HCT116 (cell line): Measurements from ENCODE around the gene KMT2E. TPM values are rescaled to one million over a fixed set of nuclear protein-coding genes. Genes with fewer than 3 reads are reported as not detected.

Experiments used
- ATAC-seq: fragments of 200-7000 bp; cut with Tn5 transposase; 2 replicates; pipeline ENCODE4 v1.9.1; 2020; ENCODE audit warnings: mild to moderate bottlenecking, moderate library complexity
- BruUV-seq: library from RNA; stranded (reverse); fragments of 400-500 nt; replicated peaks from 2 replicates; lab custom pipeline; 2021; lab: Mats Ljungman, UMichigan
- CTCF ChIA-PET: fragments of 300-600 bp; sonication (Branson Sonifier 250); formaldehyde crosslinking; loops from one replicate; lab custom pipeline; 2021; ENCODE audit warnings: antibody characterized with exemption; lab: Charles Lee
- POLR2A ChIA-PET: fragments of 300-600, 350-600 bp; sonication (Branson Sonifier 250); formaldehyde crosslinking; loops from one replicate; lab custom pipeline; 2021; ENCODE audit warnings: antibody characterized with exemption; lab: Charles Lee
- RAD21 ChIA-PET, 2 experiments: fragments of 300-600 bp; sonication (Branson Sonifier 250); formaldehyde crosslinking; loops; one replicate each; lab custom pipeline; 2023; ENCODE audit warnings: low total read pairs in 2 of 2; ENCODE audit not compliant: uncharacterized antibody in 2 of 2, unreplicated experiment in 2 of 2, low non-redundant PET in 1 of 2; lab: Charles Lee
- DNase-seq: peaks from one replicate; pipeline ENCODE4 v3.0.0-alpha.2; 2010; ENCODE audit warnings: low read depth, low spot score
- H2AFZ ChIP-seq: fragments of 200-600 bp; shearing (Covaris generic), sonication (generic); 2 replicates; pipeline ENCODE4 v1.6.1; 2017; ENCODE audit warnings: low read depth, mixed run types, mixed read lengths, antibody characterized with exemption, low read length; ENCODE audit not compliant: poor library complexity, severe bottlenecking
- H3K27ac ChIP-seq: 2 replicates; pipeline ENCODE4 v1.5.1; 2012; ENCODE audit warnings: low read depth, low read length
- H3K27me3 ChIP-seq: fragments of 200-600 bp; sonication (generic); 2 replicates; pipeline ENCODE4 v1.6.1; 2016; ENCODE audit warnings: mixed run types, low read length, mixed read lengths; ENCODE audit not compliant: insufficient read depth
- H3K36me3 ChIP-seq, 2 experiments: fragments of 200-500 bp in 1 of 2; fragments of 200-600 bp in 1 of 2; sonication (Bioruptor generic) in 1 of 2; sonication (generic) in 1 of 2; 2 replicates each; pipeline versions ENCODE4 v1.5.1 to v1.6.1; 2014 to 2016; ENCODE audit warnings: low read length in 2 of 2, inconsistent platforms in 1 of 2, mixed read lengths in 1 of 2, mixed run types in 1 of 2; ENCODE audit not compliant: insufficient read depth in 2 of 2, control insufficient read depth in 1 of 2
- H3K4me1 ChIP-seq, 2 experiments: fragments of 200-600 bp in 1 of 2; sonication (generic) in 1 of 2; 2 replicates each; pipeline versions ENCODE4 v1.5.1 to v1.6.1; 2012 to 2017; ENCODE audit warnings: low read length in 2 of 2, inconsistent platforms in 1 of 2, mild to moderate bottlenecking in 1 of 2, mixed read lengths in 1 of 2, mixed run types in 1 of 2, moderate library complexity in 1 of 2; ENCODE audit not compliant: insufficient read depth in 2 of 2, control insufficient read depth in 1 of 2
- H3K4me2 ChIP-seq: fragments of 200-600 bp; sonication (generic); 2 replicates; pipeline ENCODE4 v1.6.1; 2017; ENCODE audit warnings: mixed run types, low read length, mixed read lengths
- H3K4me3 ChIP-seq, 2 experiments: fragments of 200-600 bp in 1 of 2; sonication (generic) in 1 of 2; replicated peaks in 1 of 2; 2 replicates each; pipeline ENCODE4 v1.5.1; 2011 to 2016; ENCODE audit warnings: low read length in 2 of 2, control low read depth in 1 of 2, low read depth in 1 of 2, mild to moderate bottlenecking in 1 of 2, mixed read lengths in 1 of 2, mixed run types in 1 of 2
- H3K79me2 ChIP-seq: fragments of 200-600 bp; sonication (generic); 2 replicates; pipeline ENCODE4 v1.6.1; 2017; ENCODE audit warnings: mild to moderate bottlenecking, mixed run types, low read length, moderate library complexity, mixed read lengths; ENCODE audit not compliant: insufficient read depth
- H3K9ac ChIP-seq: fragments of 200-600 bp; sonication (generic); 2 replicates; pipeline ENCODE4 v1.6.1; 2016; ENCODE audit warnings: low read length, mixed read lengths
- H3K9me2 ChIP-seq: fragments of 200-600 bp; sonication (generic), shearing (Covaris generic); 2 replicates; pipeline ENCODE4 v1.6.1; 2017; ENCODE audit warnings: mixed run types, mild to moderate bottlenecking, moderate library complexity; ENCODE audit not compliant: insufficient read depth
- H3K9me3 ChIP-seq, 2 experiments: fragments of 200-500 bp in 1 of 2; fragments of 200-600 bp in 1 of 2; sonication (Bioruptor generic) in 1 of 2; sonication (generic) in 1 of 2; 2 replicates each; pipeline ENCODE4 v1.6.1; 2014 to 2017; ENCODE audit warnings: low read length in 2 of 2, mixed read lengths in 2 of 2, inconsistent platforms in 1 of 2, low read depth in 1 of 2, mild to moderate bottlenecking in 1 of 2, mixed run types in 1 of 2, moderate library complexity in 1 of 2; ENCODE audit not compliant: control insufficient read depth in 1 of 2, insufficient read depth in 1 of 2
- H4K20me1 ChIP-seq: fragments of 200-600 bp; sonication (generic), shearing (Covaris generic); 2 replicates; pipeline ENCODE4 v1.6.1; 2017; ENCODE audit warnings: mixed run types, mild to moderate bottlenecking, moderate library complexity; ENCODE audit not compliant: insufficient read depth
- FOSL1 ChIP-seq: IDR thresholded peaks from 2 replicates; pipeline ENCODE4 v1.6.1; 2012; ENCODE audit warnings: low read depth
- RAD21 ChIP-seq: IDR thresholded peaks from 2 replicates; pipeline ENCODE4 v1.6.1; 2012; ENCODE audit warnings: low read depth, mild to moderate bottlenecking
- ZFX ChIP-seq: fragments of 450-650 bp; IDR thresholded peaks from 2 replicates; pipeline ENCODE4 v1.6.1; 2017
- ZNF274 ChIP-seq: fragments of 200-500 bp; sonication (Bioruptor generic); IDR thresholded peaks from 2 replicates; pipeline ENCODE4 v1.6.1; 2014; ENCODE audit warnings: mild to moderate bottlenecking, low read depth, low read length, inconsistent platforms
- intact Hi-C: fragments of 100-400 bp; cut with micrococcal nuclease; formaldehyde crosslinking; loops from 2 replicates; pipeline ENCODE4 v1.10.0; 2022
- total RNA-seq: library from RNA; stranded (reverse); gene quantifications from one replicate; pipeline ENCODE4 v1.2.1, GENCODE V29; 2021; ENCODE audit not compliant: unreplicated experiment
- TF ChIP-seq, protein P1 (sequence below): IDR thresholded peaks from 2 replicates; pipeline ENCODE4 v1.6.1; 2012; ENCODE audit warnings: low read depth
- TF ChIP-seq, protein P2 (sequence below), 3 experiments: fragments of 200-600 bp in 1 of 3; sonication (generic) in 1 of 3; IDR thresholded peaks in 2 of 3; conservative IDR thresholded peaks in 1 of 3; 2 replicates each; pipeline ENCODE4 v1.5.1; 2012 to 2017; ENCODE audit warnings: low read depth in 2 of 3, low read length in 2 of 3, antibody characterized with exemption in 1 of 3, borderline replicate concordance in 1 of 3, control low read depth in 1 of 3, mild to moderate bottlenecking in 1 of 3, mixed read lengths in 1 of 3, mixed run types in 1 of 3, moderate library complexity in 1 of 3; ENCODE audit not compliant: insufficient read depth in 1 of 3

Gene KMT2E
- total RNA-seq, 1 experiment from 2014 or later, result 39.8 TPM

DNA sequence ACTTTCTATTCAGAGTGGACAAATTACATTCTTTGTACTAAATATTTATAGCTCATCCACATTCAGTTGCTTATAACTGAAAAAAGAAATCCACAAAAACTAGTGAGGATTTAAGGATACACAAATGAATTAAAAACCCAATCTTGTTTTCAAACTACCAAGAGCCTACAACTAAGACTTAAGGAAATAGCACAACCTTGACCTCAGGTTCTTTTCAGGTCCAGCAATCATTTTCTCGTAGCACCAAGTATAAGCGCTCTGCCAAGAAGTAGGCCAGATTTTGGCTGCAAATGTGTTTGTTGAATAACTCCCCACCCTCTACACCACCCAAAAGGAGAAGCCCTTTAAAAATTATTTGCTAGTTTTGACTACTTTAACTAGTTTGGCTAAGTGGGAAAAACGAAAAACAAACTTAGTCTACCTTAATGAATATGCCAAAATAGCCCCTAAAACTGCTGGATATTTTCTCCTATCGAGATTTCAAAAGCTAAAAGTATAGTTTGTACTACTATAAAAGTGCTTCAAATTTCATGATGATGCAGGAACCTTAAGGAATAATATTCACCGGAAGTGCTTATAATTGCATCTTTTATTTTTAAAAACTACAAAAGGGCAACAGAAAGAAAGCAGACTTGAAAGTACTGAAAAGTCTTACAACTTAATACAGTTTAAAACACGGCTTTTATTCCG, 2.7 kb upstream of the KMT2E start (continued):
- TF ChIP-seq, protein P1, sequence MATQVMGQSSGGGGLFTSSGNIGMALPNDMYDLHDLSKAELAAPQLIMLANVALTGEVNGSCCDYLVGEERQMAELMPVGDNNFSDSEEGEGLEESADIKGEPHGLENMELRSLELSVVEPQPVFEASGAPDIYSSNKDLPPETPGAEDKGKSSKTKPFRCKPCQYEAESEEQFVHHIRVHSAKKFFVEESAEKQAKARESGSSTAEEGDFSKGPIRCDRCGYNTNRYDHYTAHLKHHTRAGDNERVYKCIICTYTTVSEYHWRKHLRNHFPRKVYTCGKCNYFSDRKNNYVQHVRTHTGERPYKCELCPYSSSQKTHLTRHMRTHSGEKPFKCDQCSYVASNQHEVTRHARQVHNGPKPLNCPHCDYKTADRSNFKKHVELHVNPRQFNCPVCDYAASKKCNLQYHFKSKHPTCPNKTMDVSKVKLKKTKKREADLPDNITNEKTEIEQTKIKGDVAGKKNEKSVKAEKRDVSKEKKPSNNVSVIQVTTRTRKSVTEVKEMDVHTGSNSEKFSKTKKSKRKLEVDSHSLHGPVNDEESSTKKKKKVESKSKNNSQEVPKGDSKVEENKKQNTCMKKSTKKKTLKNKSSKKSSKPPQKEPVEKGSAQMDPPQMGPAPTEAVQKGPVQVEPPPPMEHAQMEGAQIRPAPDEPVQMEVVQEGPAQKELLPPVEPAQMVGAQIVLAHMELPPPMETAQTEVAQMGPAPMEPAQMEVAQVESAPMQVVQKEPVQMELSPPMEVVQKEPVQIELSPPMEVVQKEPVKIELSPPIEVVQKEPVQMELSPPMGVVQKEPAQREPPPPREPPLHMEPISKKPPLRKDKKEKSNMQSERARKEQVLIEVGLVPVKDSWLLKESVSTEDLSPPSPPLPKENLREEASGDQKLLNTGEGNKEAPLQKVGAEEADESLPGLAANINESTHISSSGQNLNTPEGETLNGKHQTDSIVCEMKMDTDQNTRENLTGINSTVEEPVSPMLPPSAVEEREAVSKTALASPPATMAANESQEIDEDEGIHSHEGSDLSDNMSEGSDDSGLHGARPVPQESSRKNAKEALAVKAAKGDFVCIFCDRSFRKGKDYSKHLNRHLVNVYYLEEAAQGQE, result no peak
- TF ChIP-seq FOSL1 (no peak), RAD21 (no peak), ZNF274 (no peak)
- TF ChIP-seq, all 23 proteins: peak for 0

DNA sequence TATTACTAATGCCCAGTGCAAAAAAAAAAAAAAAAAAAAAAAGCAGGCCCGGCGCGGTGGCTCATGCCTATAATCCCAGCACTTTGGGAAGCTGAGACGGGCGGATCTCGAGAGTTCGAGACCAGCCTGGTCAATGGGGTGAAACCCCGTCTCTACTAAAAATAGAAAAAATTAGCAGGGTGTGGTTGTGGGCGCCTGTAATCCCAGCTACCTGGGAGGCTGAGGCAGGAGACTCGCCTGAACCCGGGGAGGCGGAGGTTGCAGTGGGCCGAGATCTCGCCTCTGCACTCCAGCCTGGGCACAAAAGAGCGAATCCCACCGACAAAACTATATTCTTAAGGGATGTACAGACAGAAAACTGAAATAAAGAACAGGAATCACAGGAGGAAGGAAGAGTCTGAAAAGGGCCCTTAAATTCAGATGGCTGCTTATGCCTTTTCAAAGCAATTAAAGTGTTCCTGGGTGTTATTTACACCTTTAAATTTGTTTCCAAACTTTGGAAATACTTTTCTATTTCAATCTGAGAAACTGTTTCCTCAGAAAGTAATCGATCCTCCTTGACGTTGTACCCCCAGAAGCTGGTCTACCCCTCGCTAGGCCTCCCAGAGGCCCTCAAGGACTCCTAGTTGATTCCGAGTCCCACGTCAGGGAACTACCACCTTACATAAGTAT, 2.0 kb upstream of the KMT2E start:
- RAD21 ChIA-PET, result no interaction called here
- Histone ChIP-seq H3K4me1 (peaks cover 15 to 51% of the 10 kb centered on the region in 2 experiments; a peak in 3 of 4 replicates), H3K27me3 (no peaks in the 10 kb centered on the region), H3K36me3 (no peaks in the 10 kb centered on the region), H3K27ac (peak overlapping the region; percentile 98), H2AFZ (no peak overlapping the region), H3K9me2 (no peaks in the 10 kb centered on the region), H4K20me1 (peaks cover 4% of the 10 kb centered on the region; the same call in 1 of the 2 replicates), H3K79me2 (peaks cover 29% of the 10 kb centered on the region), H3K4me2 (peak overlapping the region; percentile 84), H3K9ac (peak overlapping the region; percentile 96), H3K9me3 (no peaks in the 10 kb centered on the region), H3K4me3 (peak overlapping the region; percentile 89 to 95)
- intact Hi-C loops, result loop anchor here (2.0 kb wide), 1 partner anchor 67 kb away; no protein-coding TSS in a partner anchor
- ATAC-seq, result peak; percentile 8
- CTCF ChIA-PET, result no interaction called here
- no peak for DNase-seq
- TF ChIP-seq, protein P2, sequence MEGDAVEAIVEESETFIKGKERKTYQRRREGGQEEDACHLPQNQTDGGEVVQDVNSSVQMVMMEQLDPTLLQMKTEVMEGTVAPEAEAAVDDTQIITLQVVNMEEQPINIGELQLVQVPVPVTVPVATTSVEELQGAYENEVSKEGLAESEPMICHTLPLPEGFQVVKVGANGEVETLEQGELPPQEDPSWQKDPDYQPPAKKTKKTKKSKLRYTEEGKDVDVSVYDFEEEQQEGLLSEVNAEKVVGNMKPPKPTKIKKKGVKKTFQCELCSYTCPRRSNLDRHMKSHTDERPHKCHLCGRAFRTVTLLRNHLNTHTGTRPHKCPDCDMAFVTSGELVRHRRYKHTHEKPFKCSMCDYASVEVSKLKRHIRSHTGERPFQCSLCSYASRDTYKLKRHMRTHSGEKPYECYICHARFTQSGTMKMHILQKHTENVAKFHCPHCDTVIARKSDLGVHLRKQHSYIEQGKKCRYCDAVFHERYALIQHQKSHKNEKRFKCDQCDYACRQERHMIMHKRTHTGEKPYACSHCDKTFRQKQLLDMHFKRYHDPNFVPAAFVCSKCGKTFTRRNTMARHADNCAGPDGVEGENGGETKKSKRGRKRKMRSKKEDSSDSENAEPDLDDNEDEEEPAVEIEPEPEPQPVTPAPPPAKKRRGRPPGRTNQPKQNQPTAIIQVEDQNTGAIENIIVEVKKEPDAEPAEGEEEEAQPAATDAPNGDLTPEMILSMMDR (IDR thresholded peaks at IDR 0.05 in 2 of 3, conservative IDR thresholded peaks at IDR 0.05 in 1 of 3; ENCODE audit: borderline replicate concordance in 1 of 3, insufficient read depth in 1 of 3, low read depth in 2 of 3, low read length in 2 of 3), result no peak
- peak; percentile 86; the same call in 1 of the 2 replicates for TF ChIP-seq ZFX
- TSS peak; percentile 47 for BruUV-seq
- POLR2A ChIA-PET, result no interaction called here
